Body of pancreas (tissue), 4 donors: ENCODE results near the gene LARP1.

Source experiments
- POLR2A ChIP-seq, 3 donors: fragments of 450-650 bp; IDR thresholded peaks; one replicate each; pipeline ENCODE4 v1.6.1; 2016; ENCODE audit warnings: antibody characterized with exemption in 3 of 3, mild to moderate bottlenecking in 2 of 3
- TF ChIP-seq, protein P1 (sequence below), 7 experiments: fragments of 450-650 bp in 4 of 7; fragments of 200-600 bp in 3 of 7; sonication (generic) in 3 of 7; IDR thresholded peaks; one replicate each; pipeline ENCODE4 v1.5.1; 2016 to 2019; ENCODE audit warnings: antibody characterized with exemption in 7 of 7

DNA sequence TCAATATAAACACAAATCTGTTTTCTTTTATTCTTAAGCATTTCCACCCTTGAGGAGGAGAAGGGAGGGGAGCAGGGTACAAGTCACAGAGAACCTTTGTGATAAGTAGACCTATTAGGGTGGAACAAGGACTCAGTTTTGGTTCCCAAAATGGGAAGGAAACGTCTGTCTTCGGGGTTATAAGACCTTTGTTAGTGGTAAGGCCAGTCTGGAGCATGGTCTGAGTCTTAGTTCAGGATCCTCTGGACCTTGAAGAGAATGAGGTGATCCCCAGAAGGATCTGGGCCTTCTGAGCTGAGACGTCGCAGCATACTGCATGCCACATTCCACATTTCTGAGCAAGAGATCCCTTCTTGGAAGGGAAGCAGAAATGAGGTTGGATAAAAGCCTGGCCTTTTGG lies 58.0 kb downstream of the LARP1 start:
- TF ChIP-seq, protein P1, sequence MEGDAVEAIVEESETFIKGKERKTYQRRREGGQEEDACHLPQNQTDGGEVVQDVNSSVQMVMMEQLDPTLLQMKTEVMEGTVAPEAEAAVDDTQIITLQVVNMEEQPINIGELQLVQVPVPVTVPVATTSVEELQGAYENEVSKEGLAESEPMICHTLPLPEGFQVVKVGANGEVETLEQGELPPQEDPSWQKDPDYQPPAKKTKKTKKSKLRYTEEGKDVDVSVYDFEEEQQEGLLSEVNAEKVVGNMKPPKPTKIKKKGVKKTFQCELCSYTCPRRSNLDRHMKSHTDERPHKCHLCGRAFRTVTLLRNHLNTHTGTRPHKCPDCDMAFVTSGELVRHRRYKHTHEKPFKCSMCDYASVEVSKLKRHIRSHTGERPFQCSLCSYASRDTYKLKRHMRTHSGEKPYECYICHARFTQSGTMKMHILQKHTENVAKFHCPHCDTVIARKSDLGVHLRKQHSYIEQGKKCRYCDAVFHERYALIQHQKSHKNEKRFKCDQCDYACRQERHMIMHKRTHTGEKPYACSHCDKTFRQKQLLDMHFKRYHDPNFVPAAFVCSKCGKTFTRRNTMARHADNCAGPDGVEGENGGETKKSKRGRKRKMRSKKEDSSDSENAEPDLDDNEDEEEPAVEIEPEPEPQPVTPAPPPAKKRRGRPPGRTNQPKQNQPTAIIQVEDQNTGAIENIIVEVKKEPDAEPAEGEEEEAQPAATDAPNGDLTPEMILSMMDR (IDR thresholded peaks at IDR 0.05): no peak
- no peak for TF ChIP-seq POLR2A (IDR thresholded peaks at IDR 0.05)
